IPS-15b (cell line): ENCODE data around the gene HTATSF1.
A peak's percentile ranks its signal among the peaks of the same experiment; 100 is the strongest.

Experiments
- H3K27me3 ChIP-seq: one replicate; pipeline ENCODE4 v1.6.1; 2013; ENCODE audit warnings: low read length; ENCODE audit not compliant: control insufficient read depth, insufficient read depth
- H3K36me3 ChIP-seq: one replicate; pipeline ENCODE4 v1.6.1; 2013; ENCODE audit warnings: low read length; ENCODE audit not compliant: control insufficient read depth, insufficient read depth
- H3K4me1 ChIP-seq: one replicate; pipeline ENCODE4 v1.6.1; 2013; ENCODE audit warnings: mild to moderate bottlenecking, low read length; ENCODE audit not compliant: control insufficient read depth, insufficient read depth
- H3K4me3 ChIP-seq: one replicate; pipeline ENCODE4 v1.5.1; 2013; ENCODE audit warnings: low read depth, low read length
- H3K9ac ChIP-seq: one replicate; pipeline ENCODE4 v1.6.1; 2013; ENCODE audit warnings: low read depth, mild to moderate bottlenecking, low read length
- H3K9me3 ChIP-seq: one replicate; pipeline ENCODE4 v1.6.1; 2013; ENCODE audit warnings: mild to moderate bottlenecking, low read length; ENCODE audit not compliant: control insufficient read depth, insufficient read depth

HTATSF1 gene

GRCh38 chrX:136497556-136498052, at the start of gene HTATSF1:
TSS of gene HTATSF1 (plus strand) at chrX:136497592. CDS start at chrX:136497685, 93 bp downstream.
- Histone ChIP-seq H3K9me3 (no peaks in the 10 kb centered on the region), H3K36me3 (no peaks in the 10 kb centered on the region)

GRCh38 chrX:136447968-136448367, 49.4 kb upstream of the HTATSF1 start:
- Histone ChIP-seq H3K27me3 (no peaks in the 10 kb centered on the region), H3K4me3 (no peak overlapping the region), H3K4me1 (no peaks in the 10 kb centered on the region), H3K9ac (no peak overlapping the region), H3K9me3 (peaks cover 7% of the 10 kb centered on the region), H3K36me3 (no peaks in the 10 kb centered on the region)

More at GRCh38 chrX:136497556-136498052, at the start of gene HTATSF1:
- no peaks in the 10 kb centered on the region for H3K4me1 ChIP-seq
- peak within 1 kb of the TSS; percentile 88 for H3K4me3 ChIP-seq
- H3K9ac ChIP-seq = peak within 1 kb of the TSS; percentile 68
- no peaks in the 10 kb centered on the region for H3K27me3 ChIP-seq

- H3K27me3 ChIP-seq = no peaks in the 10 kb centered on the region
- peaks cover 10% of the 10 kb centered on the region for H3K9me3 ChIP-seq
- no peak overlapping the region for H3K4me3 ChIP-seq
- no peaks in the 10 kb centered on the region for H3K4me1 ChIP-seq
- no peak overlapping the region for H3K9ac ChIP-seq
- H3K36me3 ChIP-seq = no peaks in the 10 kb centered on the region
Observed at GRCh38 chrX:136450050-136450830, 47.2 kb upstream of the HTATSF1 start.

- no peak overlapping the region for H3K9ac ChIP-seq
- H3K9me3 ChIP-seq = peaks cover 4% of the 10 kb centered on the region
- H3K36me3 ChIP-seq = no peaks in the 10 kb centered on the region
- no peaks in the 10 kb centered on the region for H3K4me1 ChIP-seq
- no peaks in the 10 kb centered on the region for H3K27me3 ChIP-seq
- no peak overlapping the region for H3K4me3 ChIP-seq
Observed at GRCh38 chrX:136452614-136453013, 44.8 kb upstream of the HTATSF1 start.

GRCh38 chrX:136453114-136453513, 44.3 kb upstream of the HTATSF1 start:
- Histone ChIP-seq H3K4me3 (no peak overlapping the region), H3K9ac (no peak overlapping the region), H3K27me3 (no peaks in the 10 kb centered on the region), H3K9me3 (peaks cover 4% of the 10 kb centered on the region), H3K36me3 (no peaks in the 10 kb centered on the region), H3K4me1 (no peaks in the 10 kb centered on the region)

- Histone ChIP-seq H3K4me3 (no peak overlapping the region), H3K27me3 (no peaks in the 10 kb centered on the region)
Observed at GRCh38 chrX:136453771-136454170, 43.6 kb upstream of the HTATSF1 start.

GRCh38 chrX:136456133-136456532, 41.3 kb upstream of the HTATSF1 start:
- H3K4me1 ChIP-seq = no peaks in the 10 kb centered on the region
- no peak overlapping the region for H3K9ac ChIP-seq
- peaks cover 4% of the 10 kb centered on the region for H3K9me3 ChIP-seq
- no peak overlapping the region for H3K4me3 ChIP-seq
- no peaks in the 10 kb centered on the region for H3K27me3 ChIP-seq
- H3K36me3 ChIP-seq = no peaks in the 10 kb centered on the region

More at GRCh38 chrX:136453771-136454170, 43.6 kb upstream of the HTATSF1 start:
- no peaks in the 10 kb centered on the region for H3K36me3 ChIP-seq
- H3K4me1 ChIP-seq = no peaks in the 10 kb centered on the region
- H3K9me3 ChIP-seq = peaks cover 4% of the 10 kb centered on the region
- H3K9ac ChIP-seq = no peak overlapping the region

- H3K36me3 ChIP-seq = no peaks in the 10 kb centered on the region
- H3K4me1 ChIP-seq = no peaks in the 10 kb centered on the region
- peaks cover 4% of the 10 kb centered on the region for H3K9me3 ChIP-seq
- no peak overlapping the region for H3K4me3 ChIP-seq
- no peak overlapping the region for H3K9ac ChIP-seq
- H3K27me3 ChIP-seq = no peaks in the 10 kb centered on the region
Observed at GRCh38 chrX:136457303-136457917, 40.0 kb upstream of the HTATSF1 start.

GRCh38 chrX:136464589-136464988, 32.8 kb upstream of the HTATSF1 start:
- Histone ChIP-seq H3K27me3 (no peaks in the 10 kb centered on the region), H3K9ac (no peak overlapping the region), H3K4me1 (no peaks in the 10 kb centered on the region), H3K4me3 (no peak overlapping the region), H3K9me3 (no peaks in the 10 kb centered on the region), H3K36me3 (no peaks in the 10 kb centered on the region)

GRCh38 chrX:136467303-136467702, 30.1 kb upstream of the HTATSF1 start:
- Histone ChIP-seq H3K27me3 (no peaks in the 10 kb centered on the region), H3K36me3 (no peaks in the 10 kb centered on the region), H3K9ac (no peak overlapping the region), H3K4me1 (no peaks in the 10 kb centered on the region), H3K4me3 (no peak overlapping the region), H3K9me3 (no peaks in the 10 kb centered on the region)

GRCh38 chrX:136468391-136469103, 28.8 kb upstream of the HTATSF1 start:
- no peak overlapping the region for H3K4me3 ChIP-seq
- H3K36me3 ChIP-seq = no peaks in the 10 kb centered on the region
- no peaks in the 10 kb centered on the region for H3K27me3 ChIP-seq
- no peaks in the 10 kb centered on the region for H3K4me1 ChIP-seq
- H3K9ac ChIP-seq = no peak overlapping the region
- no peaks in the 10 kb centered on the region for H3K9me3 ChIP-seq
